MM.1S (cell line): ENCODE results near the gene LMLN.
"Not testable (repeated sequence)": the region's sequence is repeated elsewhere in the genome, so short reads cannot be mapped to it uniquely, and the experiment has no call there.

Experiments
- DNase-seq: peaks from one replicate; pipeline ENCODE4 v3.0.0-alpha.2; 2015
- H2AFZ ChIP-seq: fragments of 300-600 bp; sonication (generic); 2 replicates; pipeline ENCODE4 v1.6.0; 2016; ENCODE audit warnings: antibody characterized with exemption, low read length
- H3F3A ChIP-seq: fragments of 300-600 bp; sonication (generic); 2 replicates; pipeline ENCODE4 v1.6.1; 2016; ENCODE audit warnings: mild to moderate bottlenecking, antibody characterized with exemption, low read length, moderate library complexity, mixed read lengths; ENCODE audit not compliant: insufficient read depth
- H3K27ac ChIP-seq: fragments of 300-600 bp; sonication (generic); 2 replicates; pipeline ENCODE4 v1.5.1; 2016; ENCODE audit warnings: mild to moderate bottlenecking, low read length
- H3K27me3 ChIP-seq: fragments of 300-600 bp; sonication (generic); replicated peaks from 2 replicates; pipeline ENCODE4 v1.6.0; 2016; ENCODE audit warnings: low read length; ENCODE audit not compliant: insufficient read depth
- H3K36me3 ChIP-seq: fragments of 300-600 bp; sonication (generic); replicated peaks from 2 replicates; pipeline ENCODE4 v1.6.1; 2016; ENCODE audit warnings: mild to moderate bottlenecking, low read length, mixed read lengths; ENCODE audit not compliant: insufficient read depth
- H3K4me1 ChIP-seq: fragments of 300-600 bp; sonication (generic); 2 replicates; pipeline ENCODE4 v1.6.1; 2016; ENCODE audit warnings: low read length, mixed read lengths
- H3K4me2 ChIP-seq: fragments of 300-600 bp; sonication (generic); 2 replicates; pipeline ENCODE4 v1.6.0; 2016; ENCODE audit warnings: low read depth, low read length
- H3K4me3 ChIP-seq: fragments of 300-600 bp; sonication (generic); 2 replicates; pipeline ENCODE4 v1.5.1; 2016; ENCODE audit warnings: low read length, mixed read lengths
- H3K79me2 ChIP-seq: fragments of 300-600 bp; sonication (generic); 2 replicates; pipeline ENCODE4 v1.6.1; 2016; ENCODE audit warnings: mixed run types, low read length, mixed read lengths
- H3K9ac ChIP-seq: fragments of 300-600 bp; sonication (generic); 2 replicates; pipeline ENCODE4 v1.6.1; 2016; ENCODE audit warnings: low read length, mixed read lengths
- H3K9me2 ChIP-seq: fragments of 300-600 bp; sonication (generic); replicated peaks from 2 replicates; pipeline ENCODE4 v1.6.1; 2016; ENCODE audit warnings: mild to moderate bottlenecking, low read length, mixed read lengths; ENCODE audit not compliant: insufficient read depth
- H3K9me3 ChIP-seq: fragments of 300-600 bp; sonication (generic); replicated peaks from 2 replicates; pipeline ENCODE4 v1.6.1; 2016; ENCODE audit warnings: mild to moderate bottlenecking, low read length, mixed read lengths; ENCODE audit not compliant: insufficient read depth
- H4K20me1 ChIP-seq: fragments of 300-600 bp; sonication (generic); 2 replicates; pipeline ENCODE4 v1.6.1; 2016; ENCODE audit warnings: mild to moderate bottlenecking, low read length, moderate library complexity, mixed read lengths; ENCODE audit not compliant: insufficient read depth
- CTCF ChIP-seq: fragments of 300-600 bp; sonication (generic); IDR thresholded peaks from 2 replicates; pipeline ENCODE4 v1.5.1; 2016; ENCODE audit warnings: antibody characterized with exemption, low read length, mixed read lengths
- EZH2 ChIP-seq: fragments of 300-600 bp; sonication (generic); optimal IDR thresholded peaks from 2 replicates; pipeline ENCODE3; 2017; ENCODE audit warnings: low read depth, mild to moderate bottlenecking, antibody characterized with exemption, low read length, mixed read lengths
- EZH2phosphoT487 ChIP-seq: fragments of 300-600 bp; sonication (generic); IDR thresholded peaks from 2 replicates; pipeline ENCODE4 v1.6.1; 2018; ENCODE audit warnings: antibody characterized with exemption, low read length

The LMLN gene

GRCh38 chr3:197961582-197961945 is 1.5 kb downstream of the LMLN start:
- no peaks in the 10 kb centered on the region for H3K79me2 ChIP-seq
- H3K4me3 ChIP-seq, result no peak overlapping the region
- no peak overlapping the region for H3K4me2 ChIP-seq

GRCh38 chr3:197963019-197963637 is 3.1 kb downstream of the LMLN start:
- H4K20me1 ChIP-seq, result no peaks in the 10 kb centered on the region
- H3K4me1 ChIP-seq, result peaks cover 16% of the 10 kb centered on the region
- no peaks in the 10 kb centered on the region for H3K9me3 ChIP-seq
- no peaks in the 10 kb centered on the region for H3K9me2 ChIP-seq
- no peak overlapping the region for H3K4me3 ChIP-seq
- no peaks in the 10 kb centered on the region for H3K36me3 ChIP-seq
- H2AFZ ChIP-seq, result no peak overlapping the region
- no peak overlapping the region for H3K4me2 ChIP-seq
- H3K27me3 ChIP-seq, result no peaks in the 10 kb centered on the region
- DNase-seq, result no peak
- H3K27ac ChIP-seq, result no peak overlapping the region
- TF ChIP-seq CTCF (no peak), EZH2phosphoT487 (no peak), EZH2 (no peak)
- peaks cover 15% of the 10 kb centered on the region for H3F3A ChIP-seq
- H3K79me2 ChIP-seq, result no peaks in the 10 kb centered on the region
- H3K9ac ChIP-seq, result no peak overlapping the region

More at GRCh38 chr3:197961582-197961945, 1.5 kb downstream of the LMLN start:
- Histone ChIP-seq H3K27ac (no peak overlapping the region), H3K9ac (no peak overlapping the region), H3K9me2 (no peaks in the 10 kb centered on the region), H3K4me1 (peaks cover 16% of the 10 kb centered on the region), H4K20me1 (no peaks in the 10 kb centered on the region), H2AFZ (no peak overlapping the region), H3K36me3 (no peaks in the 10 kb centered on the region), H3K27me3 (no peaks in the 10 kb centered on the region), H3K9me3 (no peaks in the 10 kb centered on the region), H3F3A (peaks cover 31% of the 10 kb centered on the region)
- DNase-seq, result no peak
- TF ChIP-seq CTCF, result no peak

GRCh38 chr3:197967337-197967989 is 7.4 kb downstream of the LMLN start:
- not testable (repeated sequence) for H3K9ac ChIP-seq, H3K4me3 ChIP-seq, H3F3A ChIP-seq, H3K79me2 ChIP-seq, H3K36me3 ChIP-seq, DNase-seq, H3K27ac ChIP-seq, H3K27me3 ChIP-seq, H3K4me1 ChIP-seq, H3K9me2 ChIP-seq, H2AFZ ChIP-seq, H3K9me3 ChIP-seq, H4K20me1 ChIP-seq, H3K4me2 ChIP-seq

GRCh38 chr3:197970588-197970987 is 10.6 kb downstream of the LMLN start:
- no peaks in the 10 kb centered on the region for H3K9me3 ChIP-seq
- no peak overlapping the region for H3K9ac ChIP-seq
- no peak overlapping the region for H2AFZ ChIP-seq
- no peaks in the 10 kb centered on the region for H3K27me3 ChIP-seq
- no peak overlapping the region for H3K27ac ChIP-seq
- no peak overlapping the region for H3K4me3 ChIP-seq
- no peaks in the 10 kb centered on the region for H3K36me3 ChIP-seq
- DNase-seq, result no peak
- TF ChIP-seq CTCF (no peak), EZH2phosphoT487 (no peak), EZH2 (no peak)
- no peaks in the 10 kb centered on the region for H3F3A ChIP-seq
- no peaks in the 10 kb centered on the region for H3K79me2 ChIP-seq
- H3K9me2 ChIP-seq, result no peaks in the 10 kb centered on the region
- H3K4me1 ChIP-seq, result no peaks in the 10 kb centered on the region
- H3K4me2 ChIP-seq, result no peak overlapping the region
- H4K20me1 ChIP-seq, result no peaks in the 10 kb centered on the region
